B cell (primary cell): Measurements from ENCODE around the gene EHD3.

Source experiments
- CTCF ChIP-seq: fragments of 200-600 bp; IDR thresholded peaks from one replicate; pipeline ENCODE4 v1.8.0; 2022; ENCODE audit warnings: antibody characterized with exemption, mild to moderate bottlenecking
- EZH2 ChIP-seq: IDR thresholded peaks from 2 replicates; pipeline ENCODE4 v1.6.1; 2012; ENCODE audit warnings: borderline replicate concordance, low read depth, mild to moderate bottlenecking, moderate library complexity, low read length; ENCODE audit not compliant: insufficient read depth, poor library complexity, severe bottlenecking

- no peak for TF ChIP-seq CTCF
- no peak for TF ChIP-seq EZH2
Observed at GRCh38 chr2:31213601-31214443, 20.1 kb upstream of the EHD3 start.
